Activated CD4-positive, alpha-beta T cell treated with anti-CD3 and anti-CD28 coated beads, Interleukin-2, Interleukin-4, amounts not matched to agents 100 ng/mL and 50 ng/mL, durations not matched to agents 16 hours and 8 hours (primary cell): ENCODE measurements around the gene TMEM14B.
A peak's percentile ranks its signal among the peaks of the same experiment; 100 is the strongest.
"Not testable (repeated sequence)": the region's sequence is repeated elsewhere in the genome, so short reads cannot be mapped to it uniquely, and the experiment has no call there.

Experiments used
- DNase-seq: peaks from one replicate; pipeline ENCODE4 v3.0.0-alpha.2; 2020; ENCODE audit warnings: low spot score

The TMEM14B gene

DNA sequence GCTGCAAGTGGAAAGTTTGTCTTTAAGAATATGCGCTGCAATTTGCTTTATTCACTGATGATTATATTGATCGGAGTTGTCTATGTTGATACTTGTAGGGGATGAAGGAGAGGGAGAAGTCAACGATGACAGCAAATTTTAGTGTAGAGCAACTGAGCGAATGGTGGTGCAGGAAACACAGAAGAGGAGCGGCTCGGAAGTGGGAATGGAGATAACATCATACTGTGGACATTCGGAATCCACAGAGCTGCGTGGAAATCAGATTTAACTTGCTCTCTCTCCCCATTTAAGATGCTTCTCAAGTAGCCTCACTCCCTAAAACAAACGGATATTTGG is 722 bp upstream of the TMEM14B start:
- DNase-seq = no peak

DNA sequence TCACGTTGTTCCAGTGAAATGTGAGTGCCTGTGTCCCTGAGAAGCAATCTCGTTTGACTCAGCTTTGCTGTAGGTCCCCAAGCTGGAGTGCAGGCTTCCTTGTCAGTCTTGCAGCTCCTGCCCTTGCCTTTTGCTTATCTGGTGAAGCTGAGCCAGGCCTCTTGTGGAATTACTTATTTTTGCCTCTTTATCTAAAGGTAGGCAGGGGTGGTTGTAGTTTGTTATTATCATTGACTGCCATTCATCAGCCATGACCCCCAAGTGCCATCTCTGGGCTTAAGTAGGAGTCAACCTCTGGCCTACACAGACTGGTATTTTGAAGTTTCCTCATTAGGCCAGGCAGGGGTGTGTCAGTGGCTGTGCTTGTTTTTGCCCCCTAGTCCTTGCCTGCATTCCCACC is 2.1 kb downstream of the TMEM14B start:
- DNase-seq = no peak

DNA sequence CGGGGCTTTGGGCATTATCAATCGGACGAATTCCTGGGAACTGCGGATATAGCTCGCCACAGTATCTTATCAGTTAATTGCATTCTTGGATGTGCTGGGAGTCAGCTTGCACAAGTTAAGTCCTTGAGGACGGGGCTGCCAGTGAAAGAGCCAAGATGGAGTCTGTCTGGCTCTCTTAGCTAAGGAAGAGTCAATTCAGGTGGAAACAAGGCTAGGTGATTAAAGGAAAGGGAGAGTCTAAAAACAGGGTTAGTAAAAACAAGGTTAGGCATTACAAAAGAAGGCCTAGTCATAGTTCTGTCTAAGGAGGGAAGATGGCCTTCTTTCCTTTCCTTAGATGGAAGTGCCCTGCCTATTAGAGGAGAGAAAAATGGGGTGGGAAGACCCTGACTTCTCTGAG is 3.0 kb downstream of the TMEM14B start:
- DNase-seq = not testable (repeated sequence)

DNA sequence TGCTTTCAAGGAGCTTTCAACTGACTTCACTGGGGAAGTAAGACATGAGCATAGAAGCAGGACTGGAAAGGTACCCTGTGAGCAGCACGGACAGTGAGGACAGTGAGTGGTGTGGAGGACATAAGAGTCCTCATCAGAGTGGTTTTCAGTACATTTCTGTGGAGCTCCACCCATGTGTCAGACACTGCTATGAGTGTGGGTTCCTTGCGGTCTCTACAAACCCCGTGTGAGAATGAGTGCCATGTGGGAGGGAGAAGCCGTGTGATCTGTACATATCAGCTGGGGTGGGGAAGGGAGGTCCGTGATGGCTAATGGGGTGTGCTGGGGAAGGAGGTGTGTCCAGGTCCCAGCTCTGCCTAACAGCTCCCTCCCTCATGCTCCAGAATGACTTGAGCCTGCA is 4.2 kb downstream of the TMEM14B start:
- not testable (repeated sequence) for DNase-seq

DNA sequence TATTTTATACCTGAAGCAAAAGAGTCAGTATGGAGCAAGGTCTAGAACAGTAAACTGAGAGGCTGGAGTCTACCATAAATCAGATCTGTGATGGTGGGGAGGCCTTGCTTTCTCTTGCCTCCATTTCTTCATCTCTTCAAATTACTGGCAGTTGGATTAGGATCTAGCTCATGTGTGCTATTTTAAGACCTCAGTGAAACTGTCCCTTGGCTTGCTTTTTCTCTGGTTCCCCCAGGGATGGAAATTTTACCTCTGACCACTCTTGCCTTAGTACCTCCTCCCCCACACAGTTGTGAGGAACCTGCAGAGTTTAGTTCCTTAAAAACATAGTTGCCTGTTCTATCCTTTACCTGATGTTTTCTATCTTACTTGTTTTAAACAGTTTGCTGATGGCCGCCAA is 8.5 kb downstream of the TMEM14B start:
- DNase-seq = no peak

DNA sequence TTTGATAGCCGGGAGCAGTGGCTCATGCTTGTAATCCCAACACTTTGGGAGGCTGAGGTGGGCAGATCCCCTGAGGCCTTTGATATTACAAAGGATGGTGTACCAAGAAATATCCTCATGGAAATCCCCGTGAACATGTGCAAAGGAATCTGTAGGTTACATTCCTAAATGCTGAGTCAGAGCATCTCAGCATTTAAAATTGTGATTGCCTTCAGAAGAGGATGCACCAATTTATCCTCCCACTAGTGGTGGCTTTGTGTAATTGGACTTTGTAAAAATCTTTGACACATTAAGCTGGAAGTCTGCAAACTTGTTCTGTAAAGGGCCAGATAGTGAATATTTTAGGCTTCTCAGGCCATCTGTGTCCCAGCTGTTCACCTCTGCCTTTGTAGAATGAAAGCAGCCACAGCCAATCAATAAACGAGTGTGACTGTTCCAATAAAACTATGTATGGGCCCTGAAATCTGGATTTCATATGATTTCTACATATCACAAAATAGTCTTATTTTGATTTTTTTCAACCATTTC is 11.8 kb downstream of the TMEM14B start:
- DNase-seq = peak; percentile 44

DNA sequence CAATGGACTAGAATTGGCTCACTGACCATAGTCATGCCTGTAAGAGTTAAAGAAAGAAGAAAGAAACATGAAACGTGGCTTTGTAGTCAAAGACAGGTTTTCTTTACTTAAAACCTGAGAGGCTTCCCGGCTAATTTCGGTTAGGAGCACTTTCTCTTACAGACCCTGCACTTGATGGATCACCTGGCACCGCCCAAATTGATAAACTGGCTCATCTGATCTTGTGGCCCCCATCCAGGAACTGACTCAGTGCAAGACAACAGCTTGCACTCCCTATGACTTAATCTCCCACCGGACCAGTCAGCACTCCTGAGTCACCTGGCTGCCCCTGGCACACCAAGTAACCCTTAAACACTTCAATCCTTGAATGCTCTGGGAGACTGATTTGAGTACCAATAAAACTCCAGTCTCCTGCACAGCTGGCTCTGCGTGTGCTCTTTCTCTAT is 12.3 kb downstream of the TMEM14B start:
- DNase-seq = no peak

DNA sequence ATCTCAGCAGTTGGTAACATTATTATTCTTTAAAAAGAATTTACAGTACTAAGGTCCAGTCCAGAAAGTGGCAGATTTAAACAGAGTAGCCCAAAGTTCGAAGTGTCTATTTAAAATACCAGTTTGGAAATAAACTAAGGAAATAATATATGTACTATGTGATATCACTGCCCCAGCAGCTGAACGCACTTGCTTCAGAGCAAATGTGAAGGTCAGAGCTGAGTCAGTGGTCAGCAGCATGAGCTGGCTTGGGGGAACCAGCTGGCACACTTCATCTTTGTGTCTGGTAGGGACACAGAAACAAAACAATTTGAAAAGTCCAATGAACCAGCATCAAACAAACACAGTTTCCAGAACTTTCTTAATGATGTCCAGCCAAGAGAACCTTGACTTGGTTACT is 15.4 kb downstream of the TMEM14B start:
- DNase-seq = no peak

DNA sequence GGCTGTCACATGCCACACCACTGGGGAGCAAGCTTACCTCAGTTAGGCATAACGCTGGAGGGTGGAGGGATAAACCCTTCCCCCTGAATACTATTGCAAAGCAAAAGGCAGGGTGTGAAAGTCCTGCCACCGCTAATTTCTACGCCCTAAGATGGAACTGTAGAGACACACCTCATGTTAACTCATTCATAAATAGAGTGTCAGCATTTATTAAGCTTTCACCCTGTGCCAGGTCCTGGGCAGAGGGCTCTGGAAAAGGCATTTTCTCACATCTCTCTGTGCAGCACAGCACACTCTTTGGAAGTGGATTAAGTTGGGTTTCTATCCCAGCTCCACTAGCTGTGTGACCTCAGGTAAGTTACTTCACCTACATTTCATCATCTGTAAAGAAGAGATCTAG is 21.8 kb downstream of the TMEM14B start:
- no peak for DNase-seq

DNA sequence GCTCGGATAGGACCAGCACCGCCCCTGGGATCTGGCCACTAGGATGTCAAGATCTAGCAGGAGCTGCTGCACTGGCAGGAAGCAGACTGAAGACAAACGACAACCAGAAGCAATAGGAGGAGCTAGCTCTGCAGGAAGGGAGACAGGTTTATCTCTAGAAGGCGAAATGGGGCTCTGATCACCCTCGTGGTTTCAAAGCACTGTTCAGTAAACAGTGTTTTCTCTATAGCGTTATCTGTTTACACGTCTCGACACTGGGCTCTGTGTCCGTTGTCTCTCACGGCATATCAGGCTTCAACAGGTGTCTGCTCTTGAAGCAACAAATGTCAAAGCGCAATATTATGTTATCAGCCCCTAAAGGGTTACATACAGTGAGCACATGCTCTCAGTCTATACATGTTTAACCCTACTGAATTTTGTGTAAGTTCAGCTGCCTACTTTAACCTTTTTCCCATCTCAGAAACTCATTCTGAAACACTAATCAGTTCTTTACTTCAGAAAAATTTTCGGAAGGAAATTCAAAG is 23.8 kb downstream of the TMEM14B start:
- DNase-seq = no peak

DNA sequence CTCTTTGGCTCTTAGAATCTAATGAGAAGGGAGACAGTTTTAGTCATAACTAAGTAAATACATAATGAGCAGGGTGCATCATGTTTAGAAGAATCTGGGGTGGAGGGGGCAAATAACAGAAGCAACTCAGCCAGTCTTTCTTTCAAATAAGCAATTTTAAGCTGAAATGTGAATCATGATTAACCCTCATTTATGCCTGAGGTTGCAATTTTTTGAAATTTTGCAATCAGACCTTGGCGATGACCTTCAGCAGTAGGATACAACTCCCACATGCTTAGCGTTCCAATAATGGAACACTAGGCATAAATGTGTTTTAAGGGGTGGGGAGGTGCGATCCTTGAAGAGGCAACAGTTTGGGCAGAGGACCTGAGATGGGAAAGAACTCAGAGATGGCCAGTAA is 30.6 kb downstream of the TMEM14B start:
- no peak for DNase-seq

DNA sequence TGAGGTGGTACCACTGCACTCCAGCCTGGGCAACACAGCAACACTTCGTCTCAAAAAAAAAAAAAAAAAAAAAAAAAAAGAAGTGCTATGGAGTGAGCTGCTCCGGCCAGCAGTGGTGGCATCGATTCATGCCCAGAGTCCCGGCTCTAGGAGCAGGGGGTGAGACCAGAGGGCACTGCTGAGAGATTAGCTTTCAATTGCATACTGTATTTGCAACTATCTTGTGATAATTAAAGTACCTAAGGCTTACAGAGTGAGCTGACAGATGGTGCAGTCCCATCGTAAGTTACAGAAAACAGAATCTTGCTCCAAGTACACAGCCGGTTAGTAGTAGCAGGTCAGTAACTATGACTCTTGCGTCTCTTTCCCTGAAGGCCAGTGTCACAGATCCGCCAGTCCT is 31.5 kb downstream of the TMEM14B start:
- no peak for DNase-seq

DNA sequence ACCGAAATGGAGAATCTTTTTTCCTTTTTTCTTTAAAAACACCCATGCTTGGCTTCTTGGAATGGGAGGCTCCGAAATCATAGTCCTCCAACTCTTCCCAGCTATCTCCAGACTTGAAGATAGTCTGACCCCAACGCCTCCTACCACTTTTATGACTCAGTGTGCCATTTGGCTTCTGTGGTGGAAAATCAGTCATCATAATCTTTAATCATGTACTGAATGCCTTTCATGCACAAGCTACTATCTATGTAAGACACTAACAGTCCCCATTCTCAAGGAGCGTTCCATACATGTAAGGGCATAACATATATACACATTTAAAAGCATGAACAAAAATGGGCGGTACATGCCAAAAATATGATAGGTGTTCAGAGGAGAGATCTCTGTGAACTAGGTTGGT is 44.1 kb downstream of the TMEM14B start:
- no peak for DNase-seq

DNA sequence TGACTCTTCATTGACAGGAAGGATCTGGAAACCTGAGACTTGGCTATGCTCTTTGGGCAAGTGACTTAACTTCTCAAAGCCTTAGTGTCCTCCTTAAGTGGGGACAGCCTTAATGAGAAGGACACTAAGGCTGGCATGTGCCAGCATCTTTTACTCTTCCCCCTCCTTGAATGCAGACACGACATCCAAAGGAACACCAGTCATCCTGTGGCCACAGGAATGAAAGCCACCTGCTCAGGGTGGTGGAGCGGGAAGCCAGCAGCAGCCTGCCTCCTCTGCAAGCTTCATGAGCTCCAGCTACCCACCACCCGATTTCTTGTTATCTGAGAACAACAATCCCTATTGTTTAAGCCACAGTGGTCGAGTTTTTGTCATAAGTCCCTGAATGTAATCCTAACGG is 44.5 kb downstream of the TMEM14B start:
- no peak for DNase-seq

DNA sequence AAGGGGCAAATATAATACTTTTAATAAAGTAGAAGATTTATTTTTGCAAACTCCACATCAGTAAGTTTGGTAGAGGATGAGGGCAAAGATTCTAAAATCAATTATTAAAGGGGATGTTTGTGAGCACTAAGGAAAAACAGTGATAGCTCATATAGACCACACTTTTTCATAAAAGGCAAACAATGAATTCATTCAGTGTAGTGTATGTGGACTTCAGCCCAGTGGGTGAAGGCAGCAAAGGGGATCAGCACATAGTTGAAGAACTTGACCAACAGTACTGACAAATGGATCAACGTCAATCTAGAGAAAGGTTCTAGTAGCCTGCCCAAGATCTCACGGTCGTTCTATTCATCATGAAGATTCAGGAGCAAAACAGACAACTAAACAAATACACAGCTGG is 45.4 kb downstream of the TMEM14B start:
- DNase-seq = no peak

DNA sequence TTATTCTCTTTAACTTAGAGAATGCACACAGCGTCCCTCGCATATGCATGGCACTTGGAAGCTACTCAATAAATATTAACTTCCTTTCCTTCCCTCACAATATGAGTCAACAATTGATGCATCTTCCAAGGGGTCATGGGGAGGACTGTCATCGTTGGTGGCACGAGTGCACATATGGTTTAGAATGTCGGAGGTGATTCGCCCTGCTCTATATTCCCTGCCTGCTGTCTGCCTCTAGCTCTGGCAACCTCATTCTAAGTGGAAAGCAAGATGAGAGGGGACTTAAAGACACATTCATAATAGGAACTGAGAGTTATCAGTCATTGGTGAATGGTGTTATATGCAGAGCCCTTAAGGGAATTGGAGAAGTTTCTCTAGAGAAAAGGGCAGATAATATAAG is 46.1 kb downstream of the TMEM14B start:
- no peak for DNase-seq

DNA sequence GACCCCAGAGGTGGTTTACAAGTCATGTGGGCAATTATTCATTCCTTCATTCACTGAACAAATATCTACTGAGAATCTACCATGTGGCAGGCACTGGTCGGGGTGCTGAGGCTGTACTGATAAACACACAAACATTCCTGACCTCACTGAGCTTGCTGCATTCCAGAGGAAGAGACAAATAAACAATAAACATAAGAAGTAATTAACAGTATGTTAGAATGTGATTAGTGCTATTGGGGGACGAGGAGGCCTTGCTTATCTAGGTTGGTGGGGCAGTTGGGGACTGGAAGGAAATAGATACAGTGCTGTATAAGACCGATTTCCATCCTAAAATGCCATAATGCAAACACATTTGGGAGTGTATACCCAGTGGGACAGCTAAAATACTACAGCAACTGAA is 46.6 kb downstream of the TMEM14B start:
- DNase-seq = no peak

DNA sequence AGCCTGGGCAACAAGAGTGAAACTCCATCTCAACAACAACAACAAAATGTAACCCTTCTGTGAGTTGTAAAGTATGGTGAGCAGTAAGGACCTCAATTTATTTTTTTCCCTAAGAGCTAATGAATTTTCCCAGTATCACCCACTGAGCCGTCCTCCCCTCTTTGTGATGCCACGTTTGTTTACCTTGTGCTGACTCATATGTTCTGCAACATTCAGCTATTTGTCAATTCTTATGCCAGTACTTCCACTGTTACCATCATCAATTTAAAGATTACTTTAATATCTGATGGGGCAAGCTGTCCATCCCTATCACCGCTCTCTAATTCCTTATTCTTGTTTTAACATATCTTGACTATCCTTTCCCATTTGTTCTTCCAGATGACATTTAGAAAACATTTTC is 53.2 kb downstream of the TMEM14B start:
- no peak for DNase-seq

DNA sequence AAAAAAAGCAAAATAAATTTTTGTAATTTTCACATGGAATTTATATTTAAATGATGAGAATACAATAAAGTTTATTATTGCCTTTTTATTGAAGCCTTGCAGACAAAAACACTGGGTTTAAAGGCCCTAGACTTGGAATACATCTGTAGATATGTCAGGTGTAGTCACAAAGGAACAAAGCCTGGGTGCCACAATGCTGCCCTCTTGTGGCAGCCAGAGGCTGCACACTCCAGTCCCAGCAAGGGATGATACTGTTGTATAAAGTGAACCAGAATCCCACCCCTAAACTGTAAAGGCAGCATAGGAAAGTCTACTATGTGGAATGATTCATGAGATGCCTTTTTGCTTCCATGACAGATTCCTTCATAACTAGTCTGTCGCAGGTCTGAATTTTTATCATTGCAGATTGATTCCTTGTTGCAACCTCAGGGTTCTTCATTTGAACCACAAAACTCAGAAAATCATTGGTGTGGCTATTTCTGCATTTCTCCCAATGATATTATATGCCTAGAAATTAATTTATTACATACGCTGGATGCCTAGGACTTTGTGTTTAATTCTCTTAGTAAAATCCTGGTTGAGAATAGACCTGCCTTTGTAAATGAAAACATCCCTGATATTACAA is 53.7 kb downstream of the TMEM14B start:
- DNase-seq = peak; percentile 64
